GM12872 (cell line): ENCODE results near the gene RNF133.
A peak's percentile ranks its signal among the peaks of the same experiment; 100 is the strongest.

Experiments
- CTCF ChIP-seq: IDR thresholded peaks from 3 replicates; pipeline ENCODE4 v1.5.1; 2011; ENCODE audit warnings: low read depth, mild to moderate bottlenecking, low read length, moderate library complexity; ENCODE audit not compliant: insufficient read depth

The RNF133 gene

GRCh38 chr7:122706836-122707235 lies 7.9 kb upstream of the RNF133 start:
- no peak for TF ChIP-seq CTCF

GRCh38 chr7:122702872-122703510 lies 4.1 kb upstream of the RNF133 start, which contains the start of gene RNF148:
Gene RNF148, minus strand, starts transcription at chr7:122702922. Its CDS starts 172 bp downstream, at chr7:122702750.
- no peak for TF ChIP-seq CTCF

GRCh38 chr7:122695816-122696215 lies 3.1 kb downstream of the RNF133 start:
- TF ChIP-seq CTCF: no peak

- no peak for TF ChIP-seq CTCF
Observed at GRCh38 chr7:122694697-122695096, 4.2 kb downstream of the RNF133 start.

GRCh38 chr7:122692769-122693309 lies 6.1 kb downstream of the RNF133 start:
- TF ChIP-seq CTCF: no peak

- TF ChIP-seq CTCF: no peak
Observed at GRCh38 chr7:122691569-122692235, 7.2 kb downstream of the RNF133 start.

- TF ChIP-seq CTCF: peak; percentile 16; the same call in 1 of the 3 replicates
Observed at GRCh38 chr7:122689346-122690109, 9.4 kb downstream of the RNF133 start.
